HG03159 (cell line): ENCODE measurements around the gene TTC23.
A peak's percentile ranks its signal among the peaks of the same experiment; 100 is the strongest.

Experiments used
- ATAC-seq: cut with Tn5 transposase; IDR thresholded peaks from one replicate; pipeline ENCODE4 v1.9.1; 2021; ENCODE audit warnings: mild to moderate bottlenecking, moderate library complexity; ENCODE audit not compliant: unreplicated experiment

TTC23 gene

GRCh38 chr15:99106417-99107220 is 142.8 kb downstream of the TTC23 start:
- ATAC-seq, result no peak

- peak; percentile 41 for ATAC-seq
Measured at GRCh38 chr15:99105514-99106341, 143.7 kb downstream of the TTC23 start.

- ATAC-seq, result peak; percentile 70
Measured at GRCh38 chr15:99104788-99105513, 144.4 kb downstream of the TTC23 start, which contains the start of gene SYNM. Gene SYNM, plus strand, starts transcription at chr15:99105080. Its CDS starts 120 bp downstream, at chr15:99105200.

- ATAC-seq, result no peak
Measured at GRCh38 chr15:99103279-99103678, 146.1 kb downstream of the TTC23 start.

GRCh38 chr15:99102332-99103235 is 146.8 kb downstream of the TTC23 start:
- ATAC-seq, result no peak

- ATAC-seq, result no peak
Measured at GRCh38 chr15:99101501-99101900, 147.9 kb downstream of the TTC23 start.

GRCh38 chr15:99100245-99101173 is 148.9 kb downstream of the TTC23 start:
- no peak for ATAC-seq

- no peak for ATAC-seq
Measured at GRCh38 chr15:99099661-99100060, 149.7 kb downstream of the TTC23 start.

GRCh38 chr15:99098991-99099390 is 150.4 kb downstream of the TTC23 start:
- no peak for ATAC-seq

GRCh38 chr15:99098426-99098825 is 151.0 kb downstream of the TTC23 start:
- no peak for ATAC-seq

- ATAC-seq, result no peak
Measured at GRCh38 chr15:99097441-99098410, 151.7 kb downstream of the TTC23 start.

GRCh38 chr15:99096894-99097426 is 152.4 kb downstream of the TTC23 start:
- no peak for ATAC-seq

GRCh38 chr15:99096173-99096893 is 153.0 kb downstream of the TTC23 start:
- no peak for ATAC-seq

- no peak for ATAC-seq
Measured at GRCh38 chr15:99095626-99096025, 153.8 kb downstream of the TTC23 start.

- ATAC-seq, result no peak
Measured at GRCh38 chr15:99092554-99093172, 156.7 kb downstream of the TTC23 start.

- no peak for ATAC-seq
Measured at GRCh38 chr15:99090938-99091337, 158.4 kb downstream of the TTC23 start.
